ENCODE measurements around the gene CCNL2.

Gene CCNL2

DNA sequence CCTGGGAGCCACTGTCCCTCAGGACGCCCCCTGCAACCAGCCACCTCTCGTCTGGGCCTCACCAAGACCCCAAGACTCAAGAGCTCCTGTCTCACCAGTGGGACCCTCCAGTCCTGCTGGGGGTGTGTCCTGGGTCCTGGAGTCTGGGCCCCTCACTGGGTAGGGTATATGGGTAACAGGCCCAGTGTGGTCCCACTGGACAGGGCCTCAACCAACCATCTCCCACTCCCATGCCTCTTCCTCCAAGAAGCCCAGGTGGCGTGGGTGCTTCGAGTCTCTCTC is 35.6 kb upstream of the CCNL2 start:
- Histone ChIP-seq H3K27ac (ENCODE audit: low read length) (no peak overlapping the region), H3K4me2 (ENCODE audit: insufficient read depth, low read length) (no peak overlapping the region), H2AFZ (ENCODE audit: low read depth, low read length) (no peak overlapping the region), H4K20me1 (ENCODE audit: insufficient read depth, low read length) (no peaks in the 10 kb centered on the region), H3K9me3 (ENCODE audit: insufficient read depth, low read length, severe bottlenecking) (no peaks in the 10 kb centered on the region), H3K79me2 (ENCODE audit: insufficient read depth, low read length) (no peaks in the 10 kb centered on the region), H3K36me3 (ENCODE audit: insufficient read depth, low read length) (no peaks in the 10 kb centered on the region), H3K4me1 (ENCODE audit: insufficient read depth, low read length) (no peaks in the 10 kb centered on the region), H3K9ac (ENCODE audit: low read depth, low read length) (no peak overlapping the region), H3K4me3 (ENCODE audit: low read depth in 1 of 2, low read length in 2 of 2) (no peak overlapping the region), H3K27me3 (ENCODE audit: insufficient read depth, low read length, poor library complexity) (no peaks in the 10 kb centered on the region)
- DNase-seq (no peak), ATAC-seq (ENCODE audit: insufficient read depth, low read depth) (no peak)
- TF ChIP-seq, protein P1, sequence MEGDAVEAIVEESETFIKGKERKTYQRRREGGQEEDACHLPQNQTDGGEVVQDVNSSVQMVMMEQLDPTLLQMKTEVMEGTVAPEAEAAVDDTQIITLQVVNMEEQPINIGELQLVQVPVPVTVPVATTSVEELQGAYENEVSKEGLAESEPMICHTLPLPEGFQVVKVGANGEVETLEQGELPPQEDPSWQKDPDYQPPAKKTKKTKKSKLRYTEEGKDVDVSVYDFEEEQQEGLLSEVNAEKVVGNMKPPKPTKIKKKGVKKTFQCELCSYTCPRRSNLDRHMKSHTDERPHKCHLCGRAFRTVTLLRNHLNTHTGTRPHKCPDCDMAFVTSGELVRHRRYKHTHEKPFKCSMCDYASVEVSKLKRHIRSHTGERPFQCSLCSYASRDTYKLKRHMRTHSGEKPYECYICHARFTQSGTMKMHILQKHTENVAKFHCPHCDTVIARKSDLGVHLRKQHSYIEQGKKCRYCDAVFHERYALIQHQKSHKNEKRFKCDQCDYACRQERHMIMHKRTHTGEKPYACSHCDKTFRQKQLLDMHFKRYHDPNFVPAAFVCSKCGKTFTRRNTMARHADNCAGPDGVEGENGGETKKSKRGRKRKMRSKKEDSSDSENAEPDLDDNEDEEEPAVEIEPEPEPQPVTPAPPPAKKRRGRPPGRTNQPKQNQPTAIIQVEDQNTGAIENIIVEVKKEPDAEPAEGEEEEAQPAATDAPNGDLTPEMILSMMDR (IDR thresholded peaks at IDR 0.05; ENCODE audit: borderline replicate concordance, extremely low read depth, low read length, poor library complexity, severe bottlenecking), result no peak
- no peak for TF ChIP-seq EZH2 (IDR thresholded peaks at IDR 0.05; ENCODE audit: borderline replicate concordance, low read depth, low read length, severe bottlenecking)

- Histone ChIP-seq H4K20me1 (ENCODE audit: insufficient read depth, low read length) (no peaks in the 10 kb centered on the region), H3K9me3 (ENCODE audit: insufficient read depth, low read length, severe bottlenecking) (no peaks in the 10 kb centered on the region), H3K36me3 (ENCODE audit: insufficient read depth, low read length) (no peaks in the 10 kb centered on the region), H3K9ac (ENCODE audit: low read depth, low read length) (no peak overlapping the region), H3K4me3 (ENCODE audit: low read depth in 1 of 2, low read length in 2 of 2) (no peak overlapping the region), H3K27me3 (ENCODE audit: insufficient read depth, low read length, poor library complexity) (no peaks in the 10 kb centered on the region), H3K27ac (ENCODE audit: low read length) (no peak overlapping the region), H2AFZ (ENCODE audit: low read depth, low read length) (no peak overlapping the region), H3K4me2 (ENCODE audit: insufficient read depth, low read length) (no peak overlapping the region), H3K4me1 (ENCODE audit: insufficient read depth, low read length) (no peaks in the 10 kb centered on the region), H3K79me2 (ENCODE audit: insufficient read depth, low read length) (no peaks in the 10 kb centered on the region)
- DNase-seq, result no peak
- TF ChIP-seq, protein P1 (IDR thresholded peaks at IDR 0.05; ENCODE audit: borderline replicate concordance, extremely low read depth, low read length, poor library complexity, severe bottlenecking), result no peak
- TF ChIP-seq EZH2 (IDR thresholded peaks at IDR 0.05; ENCODE audit: borderline replicate concordance, low read depth, low read length, severe bottlenecking), result no peak
- no peak for ATAC-seq (ENCODE audit: insufficient read depth, low read depth)
Observed at GRCh38 chr1:1434131-1434823, 35.1 kb upstream of the CCNL2 start.

DNA sequence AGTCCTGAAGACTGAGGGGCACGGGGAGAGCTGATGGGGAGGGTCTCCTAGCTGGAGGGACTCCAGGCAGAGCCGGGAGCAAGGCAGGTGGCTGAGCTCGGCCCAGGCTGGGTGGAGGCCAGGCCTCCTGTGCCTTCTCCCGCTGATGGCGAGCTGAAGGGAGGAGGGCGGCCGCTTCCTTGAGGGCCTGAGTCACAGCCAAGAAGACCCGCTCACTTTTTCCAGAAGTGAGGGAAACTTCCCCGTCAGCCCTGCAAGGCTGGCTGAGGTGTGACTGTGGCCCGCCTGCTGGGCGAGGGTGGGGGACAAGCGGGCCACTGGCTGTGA is 34.6 kb upstream of the CCNL2 start:
- no peak overlapping the region for H3K4me2 ChIP-seq (ENCODE audit: insufficient read depth, low read length)
- H2AFZ ChIP-seq (ENCODE audit: low read depth, low read length), result no peak overlapping the region
- H3K27ac ChIP-seq (ENCODE audit: low read length), result no peak overlapping the region

More for the DNA sequence above, 34.6 kb upstream of the CCNL2 start:
- no peaks in the 10 kb centered on the region for H3K27me3 ChIP-seq (ENCODE audit: insufficient read depth, low read length, poor library complexity)
- ATAC-seq (ENCODE audit: insufficient read depth, low read depth), result no peak
- DNase-seq, result no peak
- H3K9me3 ChIP-seq (ENCODE audit: insufficient read depth, low read length, severe bottlenecking), result no peaks in the 10 kb centered on the region
- H3K9ac ChIP-seq (ENCODE audit: low read depth, low read length), result no peak overlapping the region
- no peaks in the 10 kb centered on the region for H3K79me2 ChIP-seq (ENCODE audit: insufficient read depth, low read length)
- TF ChIP-seq, protein P1 (IDR thresholded peaks at IDR 0.05; ENCODE audit: borderline replicate concordance, extremely low read depth, low read length, poor library complexity, severe bottlenecking), result no peak
- TF ChIP-seq EZH2 (IDR thresholded peaks at IDR 0.05; ENCODE audit: borderline replicate concordance, low read depth, low read length, severe bottlenecking), result no peak
- H4K20me1 ChIP-seq (ENCODE audit: insufficient read depth, low read length), result no peaks in the 10 kb centered on the region
- H3K36me3 ChIP-seq (ENCODE audit: insufficient read depth, low read length), result no peaks in the 10 kb centered on the region
- no peaks in the 10 kb centered on the region for H3K4me1 ChIP-seq (ENCODE audit: insufficient read depth, low read length)
- H3K4me3 ChIP-seq (ENCODE audit: low read depth in 1 of 2, low read length in 2 of 2), result no peak overlapping the region

All from DND-41 (cell line).